Neuron (in vitro differentiated cells): ENCODE results near the gene ACSS3.
"Not testable (repeated sequence)": the region's sequence is repeated elsewhere in the genome, so short reads cannot be mapped to it uniquely, and the experiment has no call there.

ENCODE experiments used
- H2AFZ ChIP-seq: one replicate; pipeline ENCODE4 v1.6.1; 2013; ENCODE audit warnings: low read depth, mild to moderate bottlenecking, inconsistent platforms, low read length, moderate library complexity
- H3K27me3 ChIP-seq: one replicate; pipeline ENCODE4 v1.6.1; 2013; ENCODE audit warnings: low read length; ENCODE audit not compliant: insufficient read depth
- H3K36me3 ChIP-seq: one replicate; pipeline ENCODE4 v1.6.1; 2013; ENCODE audit warnings: low read length; ENCODE audit not compliant: insufficient read depth
- H3K4me1 ChIP-seq: one replicate; pipeline ENCODE4 v1.6.1; 2013; ENCODE audit warnings: low read length; ENCODE audit not compliant: insufficient read depth
- H3K4me3 ChIP-seq: 2 replicates; pipeline ENCODE4 v1.5.1; 2013; ENCODE audit warnings: mild to moderate bottlenecking, low read length, moderate library complexity
- H3K9me3 ChIP-seq: one replicate; pipeline ENCODE4 v1.6.1; 2013; ENCODE audit warnings: low read length

The ACSS3 gene

GRCh38 chr12:81203671-81204204 lies 125.9 kb downstream of the ACSS3 start:
- H3K9me3 ChIP-seq, result no peaks in the 10 kb centered on the region
- peaks cover 46% of the 10 kb centered on the region for H3K4me1 ChIP-seq
- no peaks in the 10 kb centered on the region for H3K27me3 ChIP-seq
- H3K36me3 ChIP-seq, result no peaks in the 10 kb centered on the region
- no peak overlapping the region for H3K4me3 ChIP-seq
- no peak overlapping the region for H2AFZ ChIP-seq

GRCh38 chr12:81205416-81205815 lies 127.5 kb downstream of the ACSS3 start:
- no peaks in the 10 kb centered on the region for H3K27me3 ChIP-seq
- H2AFZ ChIP-seq, result peak overlapping the region; percentile 58
- no peaks in the 10 kb centered on the region for H3K9me3 ChIP-seq
- H3K36me3 ChIP-seq, result no peaks in the 10 kb centered on the region
- H3K4me1 ChIP-seq, result peaks cover 60% of the 10 kb centered on the region
- H3K4me3 ChIP-seq, result no peak overlapping the region

- H3K4me3 ChIP-seq, result no peak overlapping the region
- peaks cover 59% of the 10 kb centered on the region for H3K4me1 ChIP-seq
- peak overlapping the region; percentile 58 for H2AFZ ChIP-seq
Observed at GRCh38 chr12:81206429-81206828, 128.6 kb downstream of the ACSS3 start.

GRCh38 chr12:81207173-81207572 lies 129.3 kb downstream of the ACSS3 start:
- Histone ChIP-seq H3K9me3 (no peaks in the 10 kb centered on the region), H3K27me3 (no peaks in the 10 kb centered on the region), H3K4me1 (peaks cover 63% of the 10 kb centered on the region), H2AFZ (peak overlapping the region; percentile 5), H3K4me3 (no peak overlapping the region), H3K36me3 (no peaks in the 10 kb centered on the region)

More at GRCh38 chr12:81206429-81206828, 128.6 kb downstream of the ACSS3 start:
- H3K27me3 ChIP-seq, result no peaks in the 10 kb centered on the region
- no peaks in the 10 kb centered on the region for H3K9me3 ChIP-seq
- H3K36me3 ChIP-seq, result no peaks in the 10 kb centered on the region

GRCh38 chr12:81207664-81208063 lies 129.8 kb downstream of the ACSS3 start:
- H3K4me3 ChIP-seq, result no peak overlapping the region
- peaks cover 63% of the 10 kb centered on the region for H3K4me1 ChIP-seq
- H2AFZ ChIP-seq, result no peak overlapping the region
- no peaks in the 10 kb centered on the region for H3K27me3 ChIP-seq
- H3K36me3 ChIP-seq, result no peaks in the 10 kb centered on the region
- no peaks in the 10 kb centered on the region for H3K9me3 ChIP-seq

- peaks cover 63% of the 10 kb centered on the region for H3K4me1 ChIP-seq
Observed at GRCh38 chr12:81208187-81208911, 130.5 kb downstream of the ACSS3 start.

GRCh38 chr12:81209012-81209411 lies 131.1 kb downstream of the ACSS3 start:
- no peaks in the 10 kb centered on the region for H3K9me3 ChIP-seq
- no peaks in the 10 kb centered on the region for H3K36me3 ChIP-seq
- H3K27me3 ChIP-seq, result no peaks in the 10 kb centered on the region
- peaks cover 62% of the 10 kb centered on the region for H3K4me1 ChIP-seq
- H2AFZ ChIP-seq, result no peak overlapping the region
- no peak overlapping the region for H3K4me3 ChIP-seq

More at GRCh38 chr12:81208187-81208911, 130.5 kb downstream of the ACSS3 start:
- Histone ChIP-seq H3K27me3 (no peaks in the 10 kb centered on the region), H3K36me3 (no peaks in the 10 kb centered on the region), H3K4me3 (no peak overlapping the region), H2AFZ (no peak overlapping the region), H3K9me3 (no peaks in the 10 kb centered on the region)

- not testable (repeated sequence) for H3K27me3 ChIP-seq, H2AFZ ChIP-seq, H3K4me3 ChIP-seq, H3K9me3 ChIP-seq, H3K36me3 ChIP-seq
- H3K4me1 ChIP-seq, result peaks cover 59% of the 10 kb centered on the region
Observed at GRCh38 chr12:81209772-81210225, 131.9 kb downstream of the ACSS3 start.

- no peaks in the 10 kb centered on the region for H3K36me3 ChIP-seq
- H3K27me3 ChIP-seq, result no peaks in the 10 kb centered on the region
- H3K4me1 ChIP-seq, result peaks cover 47% of the 10 kb centered on the region
- no peaks in the 10 kb centered on the region for H3K9me3 ChIP-seq
- no peak overlapping the region for H2AFZ ChIP-seq
- no peak overlapping the region for H3K4me3 ChIP-seq
Observed at GRCh38 chr12:81211306-81211705, 133.4 kb downstream of the ACSS3 start.

- Histone ChIP-seq H3K27me3 (no peaks in the 10 kb centered on the region), H2AFZ (no peak overlapping the region), H3K9me3 (no peaks in the 10 kb centered on the region), H3K4me3 (no peak overlapping the region), H3K4me1 (peaks cover 29% of the 10 kb centered on the region), H3K36me3 (no peaks in the 10 kb centered on the region)
Observed at GRCh38 chr12:81212996-81213696, 135.3 kb downstream of the ACSS3 start.

GRCh38 chr12:81216739-81217138 lies 138.9 kb downstream of the ACSS3 start:
- peaks cover 7% of the 10 kb centered on the region for H3K4me1 ChIP-seq
- no peak overlapping the region for H3K4me3 ChIP-seq
- H3K9me3 ChIP-seq, result no peaks in the 10 kb centered on the region
- H2AFZ ChIP-seq, result no peak overlapping the region
- H3K27me3 ChIP-seq, result no peaks in the 10 kb centered on the region
- no peaks in the 10 kb centered on the region for H3K36me3 ChIP-seq

- Histone ChIP-seq H3K36me3 (no peaks in the 10 kb centered on the region), H3K9me3 (no peaks in the 10 kb centered on the region), H3K4me1 (peaks cover 5% of the 10 kb centered on the region), H3K4me3 (no peak overlapping the region), H3K27me3 (no peaks in the 10 kb centered on the region), H2AFZ (no peak overlapping the region)
Observed at GRCh38 chr12:81221681-81222080, 143.8 kb downstream of the ACSS3 start.

GRCh38 chr12:81222846-81223592 lies 145.1 kb downstream of the ACSS3 start:
- H3K27me3 ChIP-seq, result no peaks in the 10 kb centered on the region
- H3K4me1 ChIP-seq, result peaks cover 5% of the 10 kb centered on the region
- H3K4me3 ChIP-seq, result no peak overlapping the region
- no peaks in the 10 kb centered on the region for H3K9me3 ChIP-seq
- H2AFZ ChIP-seq, result no peak overlapping the region
- H3K36me3 ChIP-seq, result no peaks in the 10 kb centered on the region
